Naive thymus-derived CD4-positive, alpha-beta T cell (primary cell): ENCODE measurements around the gene UBE2I. TPM values are rescaled to one million over a fixed set of nuclear protein-coding genes. Genes with fewer than 3 reads are reported as not detected.
"Not testable (repeated sequence)": the region's sequence is repeated elsewhere in the genome, so short reads cannot be mapped to it uniquely, and the experiment has no call there.

Experiments used
- ATAC-seq: fragments of 150-1000 bp; cut with Tn5 transposase; 2 replicates; pipeline ENCODE4 v1.10.0; 2021; ENCODE audit warnings: mild to moderate bottlenecking, moderate library complexity
- CTCF ChIA-PET: fragments of 350-600 bp; sonication (Branson Sonifier 250); formaldehyde crosslinking; loops from one replicate; lab custom pipeline; 2021; ENCODE audit warnings: antibody characterized with exemption; lab: Charles Lee
- POLR2A ChIA-PET: fragments of 350-600 bp; sonication (Branson Sonifier 250); formaldehyde crosslinking; loops from one replicate; lab custom pipeline; 2021; ENCODE audit warnings: antibody characterized with exemption, inconsistent platforms; lab: Charles Lee
- DNase-seq, 9 donors: peaks; one replicate each; pipeline versions ENCODE4 v3.0.0 to v3.0.0-alpha.2; 2020 to 2022; ENCODE audit warnings: mixed read lengths in 1 of 9
- H3K27ac ChIP-seq: one replicate; pipeline ENCODE4 v1.7.0; 2013; ENCODE audit warnings: mild to moderate bottlenecking, low read depth, low read length, moderate library complexity
- H3K27me3 ChIP-seq, 2 donors: one replicate each; pipeline ENCODE4 v1.7.0; 2013; ENCODE audit warnings: low read length in 2 of 2, mild to moderate bottlenecking in 2 of 2, moderate library complexity in 2 of 2; ENCODE audit not compliant: control insufficient read depth in 2 of 2, insufficient read depth in 2 of 2
- H3K36me3 ChIP-seq, 3 experiments: 1 replicate in 2 of 3; 2 replicates in 1 of 3; pipeline ENCODE4 v1.7.0; 2013; ENCODE audit warnings: low read length in 3 of 3, mild to moderate bottlenecking in 3 of 3, moderate library complexity in 1 of 3; ENCODE audit not compliant: insufficient read depth in 3 of 3, control insufficient read depth in 2 of 3
- H3K4me1 ChIP-seq, 2 donors: one replicate each; pipeline ENCODE4 v1.7.0; 2013; ENCODE audit warnings: low read length in 2 of 2, mild to moderate bottlenecking in 2 of 2, moderate library complexity in 1 of 2; ENCODE audit not compliant: control insufficient read depth in 2 of 2, insufficient read depth in 2 of 2
- H3K4me3 ChIP-seq: 2 replicates; pipeline ENCODE4 v1.7.0; 2013; ENCODE audit warnings: mild to moderate bottlenecking, low read length
- H3K9me3 ChIP-seq, 3 experiments: 1 replicate in 2 of 3; 2 replicates in 1 of 3; pipeline ENCODE4 v1.7.0; 2013; ENCODE audit warnings: low read length in 3 of 3; ENCODE audit not compliant: control insufficient read depth in 2 of 3
- H3K27ac Mint-ChIP-seq, 9 donors: one replicate each; pipeline ENCODE4 v1.8.0; 2020 to 2022; ENCODE audit warnings: mixed read lengths in 9 of 9, mild to moderate bottlenecking in 8 of 9, moderate library complexity in 5 of 9, inconsistent platforms in 2 of 9
- H3K27me3 Mint-ChIP-seq, 5 donors: one replicate each; pipeline ENCODE4 v1.8.0; 2021 to 2022; ENCODE audit warnings: mixed read lengths in 5 of 5, mild to moderate bottlenecking in 1 of 5
- H3K36me3 Mint-ChIP-seq, 5 donors: one replicate each; pipeline ENCODE4 v1.8.0; 2020 to 2022; ENCODE audit warnings: mixed read lengths in 5 of 5, mild to moderate bottlenecking in 3 of 5, inconsistent platforms in 1 of 5
- H3K4me1 Mint-ChIP-seq, 7 donors: one replicate each; pipeline ENCODE4 v1.8.0; 2020 to 2022; ENCODE audit warnings: mixed read lengths in 7 of 7, mild to moderate bottlenecking in 3 of 7, inconsistent platforms in 1 of 7
- H3K4me3 Mint-ChIP-seq, 10 donors: one replicate each; pipeline ENCODE4 v1.8.0; 2020 to 2022; ENCODE audit warnings: mild to moderate bottlenecking in 10 of 10, mixed read lengths in 10 of 10, moderate library complexity in 6 of 10, inconsistent platforms in 2 of 10
- H3K9me3 Mint-ChIP-seq, 11 donors: one replicate each; pipeline ENCODE4 v1.8.0; 2020 to 2022; ENCODE audit warnings: mixed read lengths in 11 of 11, mild to moderate bottlenecking in 4 of 11, inconsistent platforms in 1 of 11, moderate library complexity in 1 of 11
- intact Hi-C, 2 donors: fragments of 100-400 bp; cut with micrococcal nuclease; formaldehyde crosslinking; loops; one replicate each; pipeline ENCODE4 v1.15.1; 2023
- polyA plus RNA-seq, 2 donors: library from polyadenylated mRNA; unstranded; fragments of 300-500 nt; fragmentation: Illumina TruSeq; gene quantifications; one replicate each; pipeline ENCODE4 v1.2.3, GENCODE V29; 2021
- total RNA-seq, 6 experiments: library from RNA in 5 of 6; stranded (reverse) in 5 of 6; gene quantifications; 1 replicate in 5 of 6; 2 replicates in 1 of 6; pipeline ENCODE4 v1.2.3 and lab custom pipeline; 2021 to 2026

UBE2I gene
- total and polyA plus RNA-seq, 7 experiments from 2014 or later, result 67.2 to 277 (median 176) TPM

- Mint-ChIP-seq H3K27me3 (peaks cover 2 to 32% (median 16%) of the 10 kb centered on the region in 5 donors), H3K4me3 (peak overlapping the region in 1 of 10 donors; percentile 57)
- H3K9me3 Mint-ChIP-seq, H3K36me3 ChIP-seq, H3K4me3 ChIP-seq, H3K36me3 Mint-ChIP-seq, H3K4me1 ChIP-seq, ATAC-seq, CTCF ChIA-PET, H3K27ac ChIP-seq, POLR2A ChIA-PET, H3K27me3 ChIP-seq, H3K27ac Mint-ChIP-seq, H3K4me1 Mint-ChIP-seq, intact Hi-C loops, DNase-seq, H3K9me3 ChIP-seq: not testable (repeated sequence)
Observed at GRCh38 chr16:1271724-1272413, 37.6 kb upstream of the UBE2I start.

GRCh38 chr16:1272453-1273198 lies 36.8 kb upstream of the UBE2I start:
- H3K4me1 Mint-ChIP-seq, result peaks cover 0 to 10% (median 0%) of the 10 kb centered on the region in 7 donors
- no peak overlapping the region for H3K27ac ChIP-seq
- H3K27me3 Mint-ChIP-seq, result peaks cover 2 to 33% (median 18%) of the 10 kb centered on the region in 5 donors
- POLR2A ChIA-PET, result no interaction called here
- intact Hi-C loops, result no loop called here
- no peak for DNase-seq
- CTCF ChIA-PET, result no interaction called here
- H3K4me3 Mint-ChIP-seq, result peak overlapping the region in 1 of 10 donors; percentile 4
- H3K9me3 ChIP-seq, result no peaks in the 10 kb centered on the region
- H3K27ac Mint-ChIP-seq, result no peak overlapping the region
- H3K27me3 ChIP-seq, result no peaks in the 10 kb centered on the region
- ATAC-seq, result no peak
- no peaks in the 10 kb centered on the region for H3K36me3 Mint-ChIP-seq
- H3K9me3 Mint-ChIP-seq, result no peaks in the 10 kb centered on the region
- H3K4me1 ChIP-seq, result no peaks in the 10 kb centered on the region
- no peak overlapping the region for H3K4me3 ChIP-seq
- no peaks in the 10 kb centered on the region for H3K36me3 ChIP-seq

GRCh38 chr16:1273816-1274215 lies 35.6 kb upstream of the UBE2I start:
- H3K36me3 ChIP-seq, result no peaks in the 10 kb centered on the region
- H3K9me3 ChIP-seq, result no peaks in the 10 kb centered on the region
- H3K36me3 Mint-ChIP-seq, result no peaks in the 10 kb centered on the region
- H3K4me3 ChIP-seq, result no peak overlapping the region
- CTCF ChIA-PET, result no interaction called here
- no peak for DNase-seq
- POLR2A ChIA-PET, result interaction anchor here (0.6 kb wide), 1 partner anchor 713 kb away, joined by 4 read pairs; no protein-coding TSS in a partner anchor
- no peak for ATAC-seq
- H3K4me1 Mint-ChIP-seq, result peaks cover 0 to 13% (median 0%) of the 10 kb centered on the region in 7 donors
- H3K4me1 ChIP-seq, result no peaks in the 10 kb centered on the region
- no peaks in the 10 kb centered on the region for H3K9me3 Mint-ChIP-seq
- H3K27me3 Mint-ChIP-seq, result peaks cover 2 to 35% (median 20%) of the 10 kb centered on the region in 5 donors
- H3K27me3 ChIP-seq, result no peaks in the 10 kb centered on the region
- H3K27ac Mint-ChIP-seq, result no peak overlapping the region
- H3K4me3 Mint-ChIP-seq, result no peak overlapping the region
- intact Hi-C loops, result no loop called here
- H3K27ac ChIP-seq, result no peak overlapping the region

GRCh38 chr16:1274767-1275166 lies 34.7 kb upstream of the UBE2I start:
- Mint-ChIP-seq H3K4me1 (peaks cover 0 to 13% (median 0%) of the 10 kb centered on the region in 7 donors), H3K9me3 (no peaks in the 10 kb centered on the region), H3K27me3 (peaks cover 2 to 33% (median 20%) of the 10 kb centered on the region in 5 donors), H3K27ac (no peak overlapping the region), H3K4me3 (no peak overlapping the region), H3K36me3 (no peaks in the 10 kb centered on the region)
- POLR2A ChIA-PET, result no interaction called here
- DNase-seq, result no peak
- ATAC-seq, result no peak
- Histone ChIP-seq H3K4me1 (no peaks in the 10 kb centered on the region), H3K36me3 (no peaks in the 10 kb centered on the region), H3K4me3 (no peak overlapping the region), H3K27me3 (no peaks in the 10 kb centered on the region), H3K9me3 (no peaks in the 10 kb centered on the region), H3K27ac (no peak overlapping the region)
- intact Hi-C loops, result no loop called here
- CTCF ChIA-PET, result no interaction called here

GRCh38 chr16:1275791-1276579 lies 33.5 kb upstream of the UBE2I start:
- ChIA-PET POLR2A (no interaction called here), CTCF (no interaction called here)
- Histone ChIP-seq H3K9me3 (no peaks in the 10 kb centered on the region), H3K4me3 (no peak overlapping the region), H3K36me3 (no peaks in the 10 kb centered on the region), H3K27me3 (no peaks in the 10 kb centered on the region), H3K27ac (no peak overlapping the region), H3K4me1 (no peaks in the 10 kb centered on the region)
- H3K9me3 Mint-ChIP-seq, result no peaks in the 10 kb centered on the region
- no peak overlapping the region for H3K27ac Mint-ChIP-seq
- peaks cover 2 to 29% (median 17%) of the 10 kb centered on the region in 5 donors for H3K27me3 Mint-ChIP-seq
- ATAC-seq (no peak), DNase-seq (no peak)
- no peaks in the 10 kb centered on the region for H3K36me3 Mint-ChIP-seq
- intact Hi-C loops, result no loop called here
- H3K4me3 Mint-ChIP-seq, result peak overlapping the region in 1 of 10 donors; percentile 51
- peaks cover 0 to 9% (median 0%) of the 10 kb centered on the region in 7 donors for H3K4me1 Mint-ChIP-seq

- ChIA-PET POLR2A (no interaction called here), CTCF (no interaction called here)
Observed at GRCh38 chr16:1276580-1276878, 32.9 kb upstream of the UBE2I start.

More at GRCh38 chr16:1276580-1276878, 32.9 kb upstream of the UBE2I start:
- intact Hi-C loops, result no loop called here
- no peak overlapping the region for H3K27ac Mint-ChIP-seq
- no peaks in the 10 kb centered on the region for H3K36me3 ChIP-seq
- no peaks in the 10 kb centered on the region for H3K9me3 ChIP-seq
- H3K36me3 Mint-ChIP-seq, result no peaks in the 10 kb centered on the region
- no peaks in the 10 kb centered on the region for H3K4me1 ChIP-seq
- DNase-seq (no peak), ATAC-seq (no peak)
- no peak overlapping the region for H3K27ac ChIP-seq
- peaks cover 0 to 5% (median 0%) of the 10 kb centered on the region in 7 donors for H3K4me1 Mint-ChIP-seq
- no peak overlapping the region for H3K4me3 ChIP-seq
- H3K9me3 Mint-ChIP-seq, result no peaks in the 10 kb centered on the region
- H3K27me3 Mint-ChIP-seq, result peaks cover 2 to 28% (median 15%) of the 10 kb centered on the region in 5 donors
- no peak overlapping the region for H3K4me3 Mint-ChIP-seq
- H3K27me3 ChIP-seq, result no peaks in the 10 kb centered on the region
